GM12875 (cell line): ENCODE results near the gene TLR4.

Source experiments
- H3K4me3 ChIP-seq: one replicate; pipeline ENCODE4 v1.5.1; 2011; ENCODE audit warnings: low read depth, low read length, control low read depth
- CTCF ChIP-seq: IDR thresholded peaks from 2 replicates; pipeline ENCODE4 v1.5.1; 2011; ENCODE audit warnings: low read depth, mild to moderate bottlenecking, control low read depth, inconsistent platforms, low read length, moderate library complexity, borderline replicate concordance; ENCODE audit not compliant: insufficient read depth

Gene TLR4

GRCh38 chr9:117733465-117733864 lies 29.3 kb downstream of the TLR4 start:
- TF ChIP-seq CTCF = no peak
- H3K4me3 ChIP-seq = no peak overlapping the region

GRCh38 chr9:117734082-117734481 lies 29.9 kb downstream of the TLR4 start:
- TF ChIP-seq CTCF = no peak
- H3K4me3 ChIP-seq = no peak overlapping the region

- TF ChIP-seq CTCF = no peak
- no peak overlapping the region for H3K4me3 ChIP-seq
These were observed 30.5 kb downstream of the TLR4 start for GRCh38 chr9:117734523-117735314.

GRCh38 chr9:117737721-117738226 lies 33.6 kb downstream of the TLR4 start:
- H3K4me3 ChIP-seq = no peak overlapping the region
- no peak for TF ChIP-seq CTCF

- no peak overlapping the region for H3K4me3 ChIP-seq
- TF ChIP-seq CTCF = no peak
These were observed 35.0 kb downstream of the TLR4 start for GRCh38 chr9:117739206-117739605.

- no peak for TF ChIP-seq CTCF
- H3K4me3 ChIP-seq = no peak overlapping the region
These were observed 35.6 kb downstream of the TLR4 start for GRCh38 chr9:117739624-117740347.
